HG03025 (cell line): Measurements from ENCODE around the gene TIGD1.

Experiments used
- ATAC-seq: cut with Tn5 transposase; IDR thresholded peaks from one replicate; pipeline ENCODE4 v1.9.1; 2021; ENCODE audit warnings: mild to moderate bottlenecking, moderate library complexity; ENCODE audit not compliant: unreplicated experiment, low FRiP score

TIGD1 gene

DNA sequence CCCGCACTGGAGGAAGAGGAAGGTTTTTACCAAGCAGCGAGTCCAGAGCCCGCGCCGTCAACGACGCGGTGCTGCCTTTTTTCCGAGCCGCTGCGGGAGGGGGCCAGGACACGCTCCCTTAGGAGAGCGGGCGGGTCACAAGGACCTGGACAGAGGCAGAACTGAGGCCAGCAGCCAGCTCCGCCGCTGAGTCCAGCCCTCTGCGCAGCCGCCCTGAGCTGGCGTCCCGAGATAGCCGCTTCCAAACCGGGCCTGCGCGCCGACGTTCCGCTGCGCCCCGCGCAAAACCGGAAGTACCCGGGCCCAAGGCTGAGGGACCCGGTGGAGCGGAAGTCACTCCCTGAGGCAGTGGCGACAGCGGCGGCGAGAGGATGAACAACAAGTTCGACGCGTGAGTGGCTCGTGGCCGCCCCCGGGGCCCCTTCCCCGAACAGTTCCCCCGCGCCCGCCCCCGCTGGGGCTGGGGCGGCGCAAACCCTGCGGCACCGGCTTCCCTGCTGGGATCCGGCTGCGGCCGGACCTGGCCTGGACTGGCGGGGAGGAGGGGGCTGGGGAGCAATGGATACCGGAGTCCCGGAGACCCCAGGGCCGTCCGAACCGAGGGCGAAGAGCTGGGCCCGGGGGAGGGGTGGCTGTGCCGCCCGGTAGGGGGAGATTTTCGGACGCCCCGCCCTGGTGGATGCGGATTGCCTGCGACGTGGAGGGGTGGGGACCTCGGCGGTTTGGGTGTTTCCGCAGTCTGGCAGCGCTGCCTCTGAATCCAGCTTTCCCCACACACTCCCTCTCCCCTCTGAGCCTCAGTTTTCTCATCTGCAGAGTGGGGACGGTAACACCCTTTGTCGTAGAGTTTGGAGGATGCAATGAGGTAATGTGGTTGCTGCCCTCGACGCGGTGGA is at the start of gene TIGD1, which contains the start of gene EIF4E2:
Gene TIGD1 (minus strand): TSS at position 204 of the 896 bp plus-strand sequence. CDS start 675 bp downstream, outside the sequence.
Gene EIF4E2 (plus strand): TSS at position 336 of the 896 bp plus-strand sequence. CDS start 36 bp downstream, at position 372.
- ATAC-seq = peak; percentile 85

DNA sequence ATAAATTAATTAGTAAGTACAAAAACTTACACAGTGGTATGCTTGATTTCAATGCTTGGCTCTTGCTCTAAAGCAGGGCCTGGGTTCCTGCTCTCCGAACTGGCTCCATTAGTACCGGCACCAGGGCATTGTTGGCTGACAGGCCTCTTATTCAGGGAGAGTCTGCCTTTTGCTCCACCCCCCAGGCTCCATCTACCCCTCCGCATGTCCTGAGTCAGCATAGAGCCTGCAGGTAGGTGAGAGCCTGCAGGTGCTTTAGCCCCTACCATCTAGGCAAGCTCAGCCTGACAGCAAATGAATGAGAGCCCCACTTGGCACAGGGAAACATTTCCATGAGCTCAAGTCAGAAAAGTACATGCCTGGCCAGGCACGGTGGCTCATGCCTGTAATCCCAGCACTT is 47.9 kb upstream of the TIGD1 start:
- no peak for ATAC-seq

DNA sequence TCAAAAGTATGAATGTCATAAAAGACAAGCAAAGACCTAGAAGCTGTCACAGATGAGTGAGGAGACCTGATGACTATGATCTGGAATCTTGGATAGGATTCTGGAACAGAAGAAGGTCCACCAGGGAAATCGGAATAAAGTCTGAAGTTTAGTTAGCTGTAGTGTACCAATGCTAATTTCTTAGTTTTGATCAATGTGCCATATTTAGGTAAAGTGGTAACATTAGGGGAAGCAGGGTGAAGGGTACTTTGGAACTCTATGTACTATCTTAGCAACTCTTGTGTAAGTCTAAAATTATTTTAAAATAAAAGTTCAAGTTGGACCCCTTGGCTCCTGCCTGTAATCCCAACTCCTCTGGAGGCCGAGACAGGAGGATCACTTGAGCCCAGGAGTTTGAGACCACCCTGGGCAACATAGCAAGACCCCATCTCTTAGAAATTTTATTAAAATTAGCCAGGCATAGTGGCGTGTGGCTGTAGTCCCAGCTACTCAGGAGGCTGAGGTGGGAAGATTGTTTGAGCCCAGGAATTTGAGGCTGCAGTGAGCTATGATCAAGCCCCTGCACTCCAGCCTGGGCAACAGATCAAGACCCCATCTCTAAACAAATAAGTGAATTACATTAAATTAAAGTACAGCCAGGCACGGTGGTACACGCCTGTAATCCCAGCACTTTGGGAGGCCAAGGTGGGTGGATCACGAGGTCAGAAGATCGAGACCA is 47.2 kb upstream of the TIGD1 start:
- ATAC-seq = no peak

DNA sequence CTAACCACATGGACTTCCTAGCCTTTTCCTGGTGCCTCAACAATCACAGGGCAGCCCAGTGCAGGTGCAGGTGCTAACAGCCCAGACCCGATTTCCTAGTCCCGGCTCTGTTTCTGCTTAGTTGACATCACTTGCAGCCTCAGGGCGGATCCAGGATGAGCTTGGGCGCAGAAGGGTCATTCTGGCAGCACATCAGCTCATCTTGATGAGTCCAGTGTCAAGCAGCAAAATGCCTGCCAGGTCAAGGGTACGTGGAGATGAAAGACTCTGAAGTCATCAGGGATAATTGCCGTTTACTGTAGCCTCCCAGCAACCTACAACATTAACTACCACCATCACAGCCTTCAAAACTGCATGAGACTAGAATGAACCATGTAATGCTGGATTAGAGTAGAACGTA is 43.6 kb upstream of the TIGD1 start:
- ATAC-seq = no peak

GRCh38 chr2:232592772-232593395 is 42.5 kb upstream of the TIGD1 start:
- ATAC-seq = no peak

GRCh38 chr2:232588680-232589585 is 38.6 kb upstream of the TIGD1 start:
- ATAC-seq = no peak

- ATAC-seq = no peak
Observed at GRCh38 chr2:232588031-232588430, 37.7 kb upstream of the TIGD1 start.

DNA sequence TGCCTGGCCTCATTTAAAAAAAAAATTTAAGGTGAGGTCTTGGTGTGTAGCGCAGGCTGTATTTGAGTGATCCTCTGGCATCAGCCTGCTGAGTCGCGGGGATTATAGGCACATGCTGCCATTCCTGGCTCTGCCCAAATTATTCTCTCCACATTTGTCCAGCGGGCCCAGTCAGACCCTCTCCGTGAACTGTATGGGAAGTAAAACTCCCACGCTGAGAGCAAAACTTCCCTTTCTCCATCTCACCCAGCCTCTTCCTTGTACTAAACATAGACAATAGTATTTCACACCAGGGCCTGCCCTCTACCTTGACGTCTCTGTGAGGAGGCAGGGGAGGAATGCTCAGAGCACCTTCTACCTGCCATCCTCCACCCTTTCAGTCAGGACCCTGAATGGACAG is 37.2 kb upstream of the TIGD1 start:
- ATAC-seq = no peak

GRCh38 chr2:232586943-232587505 is 36.7 kb upstream of the TIGD1 start:
- ATAC-seq = no peak

DNA sequence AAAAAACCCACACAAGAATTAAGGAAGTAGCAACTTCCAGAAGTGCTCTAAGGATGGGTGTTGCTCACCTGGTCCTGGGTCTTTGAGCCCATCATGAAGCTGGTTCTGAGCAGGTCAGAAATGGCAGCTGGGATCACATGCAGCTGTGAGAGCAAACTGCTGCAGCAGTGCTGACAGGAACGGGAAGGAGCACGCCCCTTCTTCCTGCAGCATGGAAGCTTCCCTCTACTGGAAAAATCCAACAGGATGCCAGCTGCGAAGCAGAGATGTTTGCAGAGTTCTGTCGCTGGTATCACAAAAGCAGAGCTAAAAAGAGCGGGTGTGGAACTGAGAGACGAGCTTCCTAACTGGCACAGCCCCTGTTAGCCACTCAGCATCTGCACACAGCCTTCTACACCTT is 33.9 kb upstream of the TIGD1 start:
- no peak for ATAC-seq

DNA sequence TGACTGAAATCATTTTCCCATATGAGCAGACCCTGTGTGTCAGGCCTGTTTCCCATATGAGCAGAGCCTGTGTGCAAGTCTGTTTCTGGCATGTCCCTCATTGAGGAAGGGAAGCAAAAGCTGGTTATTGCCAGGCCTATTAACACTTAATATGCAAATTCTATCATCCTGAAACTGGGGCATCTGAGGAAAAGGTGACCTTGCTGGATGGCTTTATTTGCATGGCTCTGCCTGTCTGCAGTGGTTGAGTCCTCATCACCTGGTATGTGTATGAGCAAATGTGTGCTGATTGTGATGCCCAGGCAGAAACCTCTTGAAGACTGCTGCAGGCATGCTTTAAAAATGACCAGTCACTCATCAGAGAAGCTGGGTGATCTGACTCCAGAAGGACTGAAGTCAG is 31.4 kb upstream of the TIGD1 start:
- no peak for ATAC-seq

- ATAC-seq = no peak
Observed at GRCh38 chr2:232580648-232580981, 30.3 kb upstream of the TIGD1 start.

DNA sequence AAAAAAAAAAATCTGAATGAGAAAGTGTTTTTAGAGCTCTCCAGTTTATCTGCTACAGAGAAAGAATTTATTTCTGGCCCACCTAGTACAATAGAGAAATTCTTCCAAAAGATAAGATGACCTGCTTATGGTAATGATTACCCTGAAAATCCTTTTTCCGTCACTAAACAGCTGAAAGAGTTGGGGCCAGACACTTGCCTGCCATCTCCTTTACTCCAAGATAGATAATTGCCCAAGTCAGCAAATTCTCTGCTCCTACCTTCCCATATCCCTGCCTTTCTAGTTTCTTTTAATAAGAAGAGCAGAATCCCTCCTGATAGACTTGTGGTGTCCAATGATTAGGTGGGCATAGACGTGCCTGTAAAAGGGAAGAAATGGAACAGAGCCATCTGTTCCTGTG is 28.3 kb upstream of the TIGD1 start:
- ATAC-seq = no peak

DNA sequence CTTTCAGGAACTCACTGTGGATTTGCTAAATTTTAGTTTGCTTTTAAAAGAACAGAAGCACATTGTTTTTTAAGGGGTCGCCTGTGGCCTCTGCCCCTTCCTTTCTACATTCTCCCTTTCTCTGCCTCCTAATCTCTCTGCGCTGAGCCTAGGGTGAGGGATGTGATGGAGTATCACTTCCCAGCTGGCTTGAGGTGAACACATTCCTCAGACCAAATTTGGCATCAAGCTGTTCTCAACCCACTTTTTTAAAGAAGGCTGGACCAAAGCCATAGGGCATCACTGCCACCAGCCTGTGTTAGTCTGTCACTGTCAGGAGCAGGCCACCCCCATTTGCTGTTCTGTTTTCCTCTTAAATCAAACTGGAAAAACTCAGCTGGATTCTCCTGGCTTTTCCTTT is 27.5 kb upstream of the TIGD1 start:
- ATAC-seq = no peak

GRCh38 chr2:232576995-232577394 is 26.6 kb upstream of the TIGD1 start:
- ATAC-seq = no peak

DNA sequence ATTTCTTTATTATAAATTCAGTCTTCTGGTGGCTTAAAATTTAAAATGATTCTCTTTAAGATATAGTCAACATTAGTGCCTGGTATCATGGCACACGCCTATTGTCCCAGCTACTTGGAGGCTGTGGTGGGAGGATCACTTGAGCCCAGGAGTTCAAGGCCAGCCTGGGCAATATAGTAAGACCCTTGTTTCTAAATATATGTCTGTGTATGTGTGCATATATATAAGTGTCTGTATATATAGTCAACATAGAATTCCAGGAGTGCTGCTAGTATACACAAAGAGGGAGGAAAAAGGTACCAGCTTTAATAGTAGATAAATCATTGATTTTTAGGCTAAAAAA is 25.0 kb upstream of the TIGD1 start:
- ATAC-seq = no peak

GRCh38 chr2:232574674-232575403 is 24.5 kb upstream of the TIGD1 start:
- no peak for ATAC-seq

DNA sequence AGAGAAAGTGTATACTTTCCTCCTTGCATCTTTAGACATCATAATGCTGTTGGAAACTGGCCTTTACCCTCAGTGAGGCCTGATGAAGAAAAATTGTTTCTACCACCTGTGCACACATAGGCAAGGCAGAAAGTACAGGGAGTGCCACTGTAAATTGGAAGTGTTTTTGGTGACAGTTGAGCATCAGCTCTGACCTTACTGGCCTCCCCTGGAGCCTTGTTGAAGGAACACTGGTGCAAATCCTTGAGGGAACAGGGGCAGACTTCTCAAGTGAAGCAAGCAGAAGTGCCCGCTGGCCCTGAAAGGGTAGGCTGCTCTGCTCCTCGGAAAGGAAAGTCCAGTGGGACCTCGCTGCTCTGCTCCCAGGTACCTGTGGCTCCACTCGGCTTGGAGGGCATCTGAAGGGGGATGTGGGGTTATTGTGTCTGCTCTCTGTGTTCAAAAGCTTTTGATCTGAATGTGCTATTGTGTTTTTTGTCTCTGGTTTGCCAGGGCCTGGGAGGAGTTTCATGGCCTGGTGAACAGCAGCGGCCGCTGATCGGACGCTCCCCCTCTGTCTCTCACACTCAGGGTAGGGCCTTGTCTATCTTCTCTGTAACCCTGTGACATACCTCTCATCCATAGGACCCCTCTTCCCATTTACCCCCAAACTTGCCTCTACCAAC is 23.5 kb upstream of the TIGD1 start:
- ATAC-seq = no peak

DNA sequence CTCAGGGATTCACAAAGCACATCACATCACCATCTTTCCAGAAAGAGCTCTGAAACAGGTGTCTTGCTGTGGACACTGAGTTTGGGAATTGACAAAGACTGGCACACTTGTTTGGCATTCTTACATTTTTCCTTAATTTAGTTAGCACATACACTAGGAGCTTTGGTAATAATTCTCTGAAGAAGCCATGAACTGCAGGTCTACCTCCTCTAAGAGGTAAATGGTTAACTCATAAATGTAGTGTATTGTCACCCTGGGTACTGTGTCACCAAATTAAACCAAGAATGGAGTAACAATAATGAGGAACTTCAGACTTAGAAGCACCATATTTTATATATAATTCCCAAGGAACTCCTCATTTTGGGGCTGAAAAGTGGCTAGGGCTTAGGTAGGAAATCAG is 22.7 kb upstream of the TIGD1 start:
- no peak for ATAC-seq
